IPS-20b (cell line): ENCODE results near the gene SNAI3.

Experiments
- H3K27ac ChIP-seq: one replicate; pipeline ENCODE4 v1.5.1; 2013; ENCODE audit warnings: low read length
- H3K27me3 ChIP-seq: 2 replicates; pipeline ENCODE4 v1.6.1; 2013; ENCODE audit warnings: mild to moderate bottlenecking, low read length, inconsistent platforms; ENCODE audit not compliant: insufficient read depth
- H3K36me3 ChIP-seq: 2 replicates; pipeline ENCODE4 v1.6.1; 2013; ENCODE audit warnings: low read depth, mild to moderate bottlenecking, inconsistent platforms, low read length, moderate library complexity; ENCODE audit not compliant: insufficient read depth
- H3K4me1 ChIP-seq: 2 replicates; pipeline ENCODE4 v1.6.1; 2013; ENCODE audit warnings: mild to moderate bottlenecking, control low read depth, inconsistent platforms, low read length, moderate library complexity; ENCODE audit not compliant: insufficient read depth
- H3K4me3 ChIP-seq: 2 replicates; pipeline ENCODE4 v1.5.1; 2013; ENCODE audit warnings: mild to moderate bottlenecking, low read length, inconsistent platforms
- H3K9ac ChIP-seq: 2 replicates; pipeline ENCODE4 v1.6.1; 2013; ENCODE audit warnings: low read depth, mild to moderate bottlenecking, inconsistent platforms, low read length, moderate library complexity
- H3K9me3 ChIP-seq: 2 replicates; pipeline ENCODE4 v1.6.1; 2013; ENCODE audit warnings: mild to moderate bottlenecking, low read depth, low read length, inconsistent platforms; ENCODE audit not compliant: insufficient read depth

SNAI3 gene

DNA sequence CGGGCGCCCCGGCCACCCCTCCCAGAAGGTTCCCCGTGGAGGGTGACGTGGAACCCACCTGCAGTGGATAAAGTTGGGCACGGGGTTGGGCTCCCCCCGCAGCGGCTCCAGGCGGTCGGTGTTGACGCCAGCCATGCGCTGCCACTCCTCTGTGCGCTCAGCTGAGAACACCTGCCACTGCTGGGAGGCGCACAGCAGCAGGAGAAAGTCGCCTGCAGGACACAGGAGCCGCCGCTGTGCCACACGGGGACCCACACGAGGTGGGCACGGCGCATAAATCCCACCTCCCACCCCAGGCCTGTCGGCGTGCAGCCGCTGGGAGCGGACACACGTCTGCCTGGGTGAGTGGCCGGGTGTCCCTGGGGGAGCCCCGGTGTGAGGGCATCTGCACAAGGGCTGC, 40.7 kb upstream of the SNAI3 start:
- H3K9ac ChIP-seq = no peak overlapping the region
- no peak overlapping the region for H3K27ac ChIP-seq
- H3K4me1 ChIP-seq = no peaks in the 10 kb centered on the region
- no peak overlapping the region for H3K4me3 ChIP-seq
- 0 out of 2 replicates have a peak, but pooled peaks cover 5% of the 10 kb centered on the region for H3K36me3 ChIP-seq
- H3K27me3 ChIP-seq = no peaks in the 10 kb centered on the region
- no peaks in the 10 kb centered on the region for H3K9me3 ChIP-seq

DNA sequence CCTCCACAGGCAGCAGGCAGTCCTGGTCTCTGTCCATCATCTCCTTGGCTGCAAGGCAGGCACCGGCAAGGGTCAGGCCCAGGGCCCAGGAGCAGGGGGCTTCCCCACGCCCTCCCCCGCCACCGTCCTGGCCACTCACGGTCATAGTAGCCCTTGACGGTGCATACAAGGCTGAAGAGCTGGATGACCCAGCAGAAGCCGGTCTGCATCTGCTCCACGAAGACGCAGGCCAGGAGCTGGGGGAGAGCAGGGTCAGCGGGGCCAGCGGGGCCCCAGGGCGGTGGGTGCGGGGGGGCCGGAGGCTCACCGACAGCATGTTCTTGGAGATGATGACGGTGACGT, 40.1 kb upstream of the SNAI3 start:
- H3K36me3 ChIP-seq = 0 out of 2 replicates have a peak, but pooled peaks cover 5% of the 10 kb centered on the region
- H3K9me3 ChIP-seq = no peaks in the 10 kb centered on the region

DNA sequence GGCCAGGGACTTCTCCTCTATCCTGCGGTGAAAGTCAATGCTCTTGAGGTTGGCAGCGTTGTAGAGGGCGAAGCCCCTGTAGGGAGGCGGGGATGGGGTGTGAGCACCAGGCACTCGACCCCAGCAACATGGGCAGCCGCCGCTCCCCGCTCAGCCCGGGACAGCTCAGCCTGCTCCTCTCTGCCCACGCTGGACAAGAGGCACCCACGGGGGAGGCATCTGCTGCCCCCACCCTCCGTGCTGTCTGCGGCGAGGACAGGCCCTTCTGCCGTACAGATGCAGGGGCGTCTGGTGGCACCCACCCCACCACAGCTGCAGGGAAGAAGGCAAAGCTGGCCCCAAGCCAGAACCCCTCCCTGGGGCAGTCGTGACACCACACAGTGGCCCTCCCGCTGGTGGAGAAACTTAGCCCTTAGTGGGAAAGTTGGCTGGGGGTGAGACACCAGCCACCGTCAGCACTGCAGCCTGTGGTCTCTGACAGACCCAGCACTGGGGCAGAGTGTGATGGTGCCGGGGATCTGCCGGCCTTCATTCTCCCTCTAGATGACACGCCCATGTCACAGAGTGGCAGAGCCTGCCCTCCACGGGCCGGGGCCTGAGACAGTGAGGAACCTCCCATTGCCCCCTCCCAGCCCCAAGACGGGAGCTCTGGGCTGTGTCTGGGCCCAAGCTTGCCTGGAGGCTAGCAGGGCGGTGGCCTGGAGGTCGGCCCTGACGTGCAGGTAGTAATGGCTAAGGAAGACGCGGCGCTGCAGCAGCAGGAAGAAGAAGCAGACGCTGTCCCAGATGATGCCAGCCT, 39.5 kb upstream of the SNAI3 start:
- Histone ChIP-seq H3K9me3 (no peaks in the 10 kb centered on the region), H3K27ac (no peak overlapping the region), H3K27me3 (no peaks in the 10 kb centered on the region), H3K4me1 (no peaks in the 10 kb centered on the region), H3K36me3 (0 out of 2 replicates have a peak, but pooled peaks cover 5% of the 10 kb centered on the region), H3K4me3 (no peak overlapping the region), H3K9ac (no peak overlapping the region)

More for the DNA sequence above, 40.1 kb upstream of the SNAI3 start:
- no peaks in the 10 kb centered on the region for H3K27me3 ChIP-seq
- no peak overlapping the region for H3K4me3 ChIP-seq
- no peak overlapping the region for H3K9ac ChIP-seq
- H3K4me1 ChIP-seq = no peaks in the 10 kb centered on the region
- no peak overlapping the region for H3K27ac ChIP-seq

GRCh38 chr16:88724855-88725555, 38.7 kb upstream of the SNAI3 start:
- Histone ChIP-seq H3K9ac (no peak overlapping the region), H3K4me3 (no peak overlapping the region), H3K27ac (no peak overlapping the region), H3K36me3 (0 out of 2 replicates have a peak, but pooled peaks cover 5% of the 10 kb centered on the region), H3K4me1 (no peaks in the 10 kb centered on the region), H3K9me3 (no peaks in the 10 kb centered on the region), H3K27me3 (no peaks in the 10 kb centered on the region)

DNA sequence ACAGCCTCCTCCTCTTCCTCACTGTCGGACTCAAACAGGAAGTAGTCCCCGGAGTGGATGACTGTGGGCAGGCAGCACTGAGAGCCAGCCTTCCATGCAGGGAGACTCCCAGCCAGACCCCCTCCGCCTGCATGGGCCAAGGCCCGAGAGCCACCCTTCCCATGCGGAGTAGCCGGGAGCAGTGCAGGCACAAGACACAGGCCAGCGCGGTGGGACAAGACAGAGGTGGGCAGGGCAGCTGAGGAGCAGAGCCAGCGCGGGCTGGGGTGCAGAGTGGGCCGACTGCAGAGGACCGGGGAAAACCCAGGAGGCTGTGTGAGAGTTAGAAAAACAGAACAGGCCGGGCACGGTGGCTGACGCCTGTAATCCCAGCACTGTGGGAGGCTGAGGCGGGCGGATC, 37.6 kb upstream of the SNAI3 start:
- no peaks in the 10 kb centered on the region for H3K27me3 ChIP-seq
- H3K4me3 ChIP-seq = no peak overlapping the region
- H3K9me3 ChIP-seq = no peaks in the 10 kb centered on the region
- H3K9ac ChIP-seq = no peak overlapping the region
- H3K27ac ChIP-seq = no peak overlapping the region
- no peaks in the 10 kb centered on the region for H3K4me1 ChIP-seq
- H3K36me3 ChIP-seq = peaks cover 9% of the 10 kb centered on the region; the same call in 1 of the 2 replicates

DNA sequence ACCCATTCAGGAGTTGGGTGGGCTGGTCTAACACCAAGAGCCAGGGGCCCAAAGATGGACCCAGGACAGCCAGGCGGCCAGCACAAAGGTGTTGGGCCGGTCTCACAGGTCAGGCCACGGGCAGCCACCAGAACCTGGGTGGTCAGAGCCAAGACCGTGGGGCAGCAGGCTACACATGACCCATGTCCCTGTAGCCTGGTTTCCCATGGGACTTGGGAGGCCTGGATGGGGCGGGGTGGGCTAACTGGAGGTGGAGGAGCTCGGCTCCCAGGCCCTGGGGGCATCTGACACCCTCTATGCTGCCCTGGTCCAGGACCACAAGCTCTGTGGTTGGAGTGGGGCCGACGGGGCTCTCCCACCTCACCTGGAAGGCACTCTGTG, 37.2 kb upstream of the SNAI3 start:
- no peaks in the 10 kb centered on the region for H3K9me3 ChIP-seq
- H3K27ac ChIP-seq = no peak overlapping the region
- no peak overlapping the region for H3K4me3 ChIP-seq
- no peaks in the 10 kb centered on the region for H3K27me3 ChIP-seq
- H3K36me3 ChIP-seq = peaks cover 11% of the 10 kb centered on the region; the same call in 1 of the 2 replicates
- no peak overlapping the region for H3K9ac ChIP-seq
- no peaks in the 10 kb centered on the region for H3K4me1 ChIP-seq

DNA sequence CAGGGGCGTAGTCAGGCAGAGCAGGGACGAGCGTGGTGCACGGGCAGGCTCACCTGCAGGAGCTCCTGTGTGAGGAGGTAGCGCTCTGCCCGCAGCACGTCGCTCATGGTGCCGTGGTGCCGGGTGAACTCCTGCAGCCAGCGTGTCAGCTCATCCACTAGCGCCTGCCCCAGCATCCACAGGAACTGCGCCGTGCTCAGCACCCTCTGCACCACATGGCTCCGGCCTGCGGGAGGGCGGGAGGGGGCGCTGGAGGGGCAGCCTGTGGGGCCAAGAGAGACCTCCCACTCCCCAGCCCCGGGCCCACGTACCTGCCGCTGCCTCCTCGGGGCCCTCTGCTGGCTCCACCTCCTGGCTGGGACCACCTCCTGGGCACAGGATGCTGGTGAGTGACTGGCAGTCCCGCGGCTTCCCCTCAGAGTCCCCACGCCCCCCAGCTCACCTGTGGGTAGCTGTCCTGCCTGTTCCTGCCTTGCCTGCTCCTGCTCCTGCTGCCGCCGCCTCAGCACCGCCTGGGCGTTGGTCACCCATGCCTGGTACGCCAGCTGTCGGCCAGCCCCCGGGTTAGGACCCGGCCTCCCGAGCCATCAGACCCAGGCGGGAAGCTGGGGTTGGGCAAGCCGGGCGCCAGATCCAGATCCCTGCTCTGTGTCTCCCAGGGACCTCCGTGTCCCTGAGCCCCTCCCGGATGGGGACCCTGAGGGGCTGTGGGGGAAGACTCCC, 36.6 kb upstream of the SNAI3 start:
- no peak overlapping the region for H3K9ac ChIP-seq
- H3K27ac ChIP-seq = no peak overlapping the region
- no peaks in the 10 kb centered on the region for H3K9me3 ChIP-seq
- H3K4me3 ChIP-seq = no peak overlapping the region
- no peaks in the 10 kb centered on the region for H3K4me1 ChIP-seq
- no peaks in the 10 kb centered on the region for H3K27me3 ChIP-seq
- H3K36me3 ChIP-seq = peaks cover 15% of the 10 kb centered on the region; the same call in 1 of the 2 replicates

DNA sequence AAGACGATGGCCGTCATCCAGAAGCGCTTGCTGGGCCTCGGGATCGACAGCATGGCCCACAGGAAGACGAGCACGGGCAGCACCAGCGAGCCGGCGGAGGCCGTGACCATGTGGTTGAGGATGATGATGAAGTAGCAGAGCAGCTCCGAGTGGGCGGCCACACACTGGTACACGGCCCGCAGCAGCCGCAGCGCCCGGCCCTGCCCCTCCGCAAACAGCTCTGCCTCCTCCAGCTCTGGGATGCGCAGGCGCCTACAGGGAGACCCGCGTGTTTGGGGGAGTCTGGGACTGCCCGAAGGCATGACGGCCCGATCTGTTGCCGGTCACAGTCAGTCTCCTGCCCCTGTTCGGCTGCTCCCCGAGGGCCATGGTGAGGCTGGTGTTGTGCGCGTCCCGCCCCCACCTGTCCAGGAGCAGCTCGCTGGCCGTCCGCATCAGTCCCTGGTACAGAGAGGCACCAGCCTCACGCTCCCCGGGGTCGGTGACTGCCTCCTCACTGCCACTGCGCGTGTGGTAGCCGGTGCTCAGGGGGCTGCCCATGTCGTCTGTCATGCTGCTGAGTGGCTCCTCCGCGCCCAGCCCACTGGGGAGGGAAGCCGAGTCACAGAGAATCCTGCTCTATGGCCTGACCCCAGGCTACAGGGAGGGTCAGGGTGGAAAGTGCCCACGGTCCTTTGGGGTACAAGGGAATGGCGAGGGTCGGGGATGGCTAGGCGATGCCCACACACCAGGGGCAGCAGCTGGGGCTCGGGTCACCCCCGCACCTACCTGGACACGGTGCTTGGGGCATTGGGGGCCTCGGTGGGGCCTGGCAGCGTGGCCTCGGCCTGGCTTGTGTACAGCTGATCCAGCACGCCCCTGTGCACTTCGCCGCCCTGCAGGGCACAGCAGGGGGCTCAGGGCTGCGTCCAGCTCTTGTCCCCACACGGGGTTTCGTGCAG, 35.8 kb upstream of the SNAI3 start:
- Histone ChIP-seq H3K27me3 (no peaks in the 10 kb centered on the region), H3K4me3 (no peak overlapping the region), H3K4me1 (no peaks in the 10 kb centered on the region), H3K9me3 (no peaks in the 10 kb centered on the region), H3K27ac (no peak overlapping the region), H3K36me3 (peaks cover 24% of the 10 kb centered on the region), H3K9ac (no peak overlapping the region)

DNA sequence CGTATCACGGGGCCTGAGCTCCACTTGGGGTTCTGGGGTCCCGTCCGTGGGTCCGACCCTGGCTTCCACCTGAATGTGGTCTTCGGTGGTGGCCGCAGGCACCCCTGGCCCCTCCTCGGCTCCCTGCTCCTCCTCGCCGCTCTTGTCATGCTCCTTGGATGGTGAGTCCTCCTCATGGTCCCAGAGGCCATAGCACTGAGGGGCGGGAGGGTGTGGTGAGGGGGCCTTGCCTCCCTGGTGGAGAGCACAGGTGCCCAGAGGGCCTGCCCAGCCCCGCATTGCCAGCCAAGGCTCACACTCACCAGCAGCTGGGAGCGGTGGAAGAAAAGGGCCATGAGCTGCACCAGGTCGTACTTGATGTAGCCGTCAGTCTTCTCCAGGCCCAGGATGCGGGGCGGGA, 34.9 kb upstream of the SNAI3 start:
- H3K4me3 ChIP-seq = no peak overlapping the region
- H3K4me1 ChIP-seq = no peaks in the 10 kb centered on the region
- no peak overlapping the region for H3K27ac ChIP-seq
- no peaks in the 10 kb centered on the region for H3K27me3 ChIP-seq
- no peak overlapping the region for H3K9ac ChIP-seq
- peaks cover 32% of the 10 kb centered on the region for H3K36me3 ChIP-seq
- H3K9me3 ChIP-seq = no peaks in the 10 kb centered on the region

DNA sequence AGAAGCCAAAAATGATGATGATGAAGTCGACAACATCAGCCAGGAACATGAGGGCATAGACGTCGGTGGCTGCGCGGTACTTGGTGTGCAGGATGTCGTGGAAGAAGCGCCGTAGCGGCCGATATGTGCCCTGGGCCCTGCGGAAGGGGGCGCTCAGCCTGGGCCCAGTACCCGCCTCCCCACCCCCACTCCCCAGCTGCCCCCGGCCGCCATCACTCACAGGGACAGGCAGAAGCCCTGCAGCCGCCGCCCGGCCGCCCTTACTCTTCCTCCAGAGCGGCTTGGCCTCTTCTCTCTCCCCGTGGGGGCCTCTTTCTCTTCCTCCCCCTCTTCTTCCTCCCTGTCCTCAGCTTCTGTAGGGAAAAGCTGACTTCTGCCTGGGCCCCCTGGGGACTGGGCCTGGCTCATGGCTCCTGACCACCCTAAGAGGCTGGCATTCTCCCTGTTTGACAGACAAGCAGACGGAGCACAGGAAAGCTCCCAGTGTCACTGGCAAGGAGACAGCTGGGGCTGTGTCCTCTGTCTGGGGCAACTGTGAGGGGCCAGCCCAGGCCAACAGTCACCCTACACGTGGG, 34.2 kb upstream of the SNAI3 start:
- no peak overlapping the region for H3K9ac ChIP-seq
- H3K36me3 ChIP-seq = peaks cover 40% of the 10 kb centered on the region
- H3K4me1 ChIP-seq = no peaks in the 10 kb centered on the region
- H3K27ac ChIP-seq = no peak overlapping the region
- H3K27me3 ChIP-seq = no peaks in the 10 kb centered on the region
- H3K9me3 ChIP-seq = no peaks in the 10 kb centered on the region
- H3K4me3 ChIP-seq = no peak overlapping the region

- no peak overlapping the region for H3K9ac ChIP-seq
- no peak overlapping the region for H3K27ac ChIP-seq
- peaks cover 44% of the 10 kb centered on the region for H3K36me3 ChIP-seq
- no peaks in the 10 kb centered on the region for H3K4me1 ChIP-seq
- no peaks in the 10 kb centered on the region for H3K9me3 ChIP-seq
- no peak overlapping the region for H3K4me3 ChIP-seq
- H3K27me3 ChIP-seq = no peaks in the 10 kb centered on the region
Measured at GRCh38 chr16:88719933-88720296, 33.6 kb upstream of the SNAI3 start.
